SK-N-DZ (cell line): ENCODE results near the gene SLAMF7. TPM values are rescaled to one million over a fixed set of nuclear protein-coding genes. Genes with fewer than 3 reads are reported as not detected.
"Not testable (repeated sequence)": the region's sequence is repeated elsewhere in the genome, so short reads cannot be mapped to it uniquely, and the experiment has no call there.

Experiments
- DNase-seq: peaks from one replicate; pipeline ENCODE4 v3.0.0-alpha.2; 2015; ENCODE audit warnings: low spot score
- polyA plus RNA-seq, 2 experiments: library from polyadenylated mRNA; depleted of rRNA; stranded (reverse); fragments of >200 nt; gene quantifications; 2 replicates each; pipeline ENCODE4 v1.2.3, GENCODE V29; 2014

SLAMF7 gene
- not detected in 2 replicates for polyA plus RNA-seq (2014; cell fraction: cytosol; rRNA removed)
- polyA plus RNA-seq (2014; cell fraction: nucleus; rRNA removed): not detected in 2 replicates

- DNase-seq: no peak
These were observed at the start of gene SLAMF7 for GRCh38 chr1:160739098-160739511. Gene SLAMF7 (plus strand): TSS chr1:160739247. CDS start chr1:160739302, 55 bp downstream.

GRCh38 chr1:160692390-160692789, 46.7 kb upstream of the SLAMF7 start:
- DNase-seq: not testable (repeated sequence)

GRCh38 chr1:160702100-160702499, 36.9 kb upstream of the SLAMF7 start:
- no peak for DNase-seq

GRCh38 chr1:160704250-160704649, 34.8 kb upstream of the SLAMF7 start:
- DNase-seq: no peak

- not testable (repeated sequence) for DNase-seq
These were observed 33.8 kb upstream of the SLAMF7 start for GRCh38 chr1:160705212-160705621.

GRCh38 chr1:160705742-160706141, 33.3 kb upstream of the SLAMF7 start:
- DNase-seq: no peak

- DNase-seq: no peak
These were observed 32.4 kb upstream of the SLAMF7 start for GRCh38 chr1:160706526-160707235.

GRCh38 chr1:160707236-160708064, 31.6 kb upstream of the SLAMF7 start:
- no peak for DNase-seq

- no peak for DNase-seq
These were observed 30.9 kb upstream of the SLAMF7 start for GRCh38 chr1:160708118-160708517.

- DNase-seq: no peak
These were observed 30.2 kb upstream of the SLAMF7 start for GRCh38 chr1:160708801-160709200.

- no peak for DNase-seq
These were observed 29.3 kb upstream of the SLAMF7 start for GRCh38 chr1:160709715-160710114.

GRCh38 chr1:160710517-160711252, 28.4 kb upstream of the SLAMF7 start:
- no peak for DNase-seq

GRCh38 chr1:160711276-160711601, 27.8 kb upstream of the SLAMF7 start:
- no peak for DNase-seq

- DNase-seq: no peak
These were observed 27.3 kb upstream of the SLAMF7 start, which contains the start of gene CD48 for GRCh38 chr1:160711602-160712311. Gene CD48 (minus strand): TSS chr1:160711822. CDS start chr1:160711763, 59 bp downstream.

- not testable (repeated sequence) for DNase-seq
These were observed 26.4 kb upstream of the SLAMF7 start for GRCh38 chr1:160712525-160713080.

- DNase-seq: no peak
These were observed 25.9 kb upstream of the SLAMF7 start for GRCh38 chr1:160713161-160713560.

- not testable (repeated sequence) for DNase-seq
These were observed 24.9 kb upstream of the SLAMF7 start for GRCh38 chr1:160714034-160714648.

GRCh38 chr1:160716013-160716412, 23.0 kb upstream of the SLAMF7 start:
- DNase-seq: no peak

GRCh38 chr1:160717306-160717705, 21.7 kb upstream of the SLAMF7 start:
- DNase-seq: no peak

- no peak for DNase-seq
These were observed 20.8 kb upstream of the SLAMF7 start for GRCh38 chr1:160718210-160718609.
